Measurements from ENCODE around the gene MCF2L2. TPM values are rescaled to one million over a fixed set of nuclear protein-coding genes. Genes with fewer than 3 reads are reported as not detected.
A peak's percentile ranks its signal among the peaks of the same experiment; 100 is the strongest.

The MCF2L2 gene
- total and polyA plus RNA-seq, 9 of the 15 experiments (the other 6 are each of a cell fraction or from before 2014, with no cell fraction given), result 0.56 to 4.2 (median 3.0) TPM

- no peak for TF ChIP-seq REST (IDR thresholded peaks at IDR 0.05; ENCODE audit: borderline replicate concordance)
- TF ChIP-seq REST (CRISPR knock-in tag; IDR thresholded peaks at IDR 0.05; ENCODE audit: low read depth), result no peak
- no peak for TF ChIP-seq ATF1 (CRISPR knock-in tag; IDR thresholded peaks at IDR 0.05)
- peak; percentile 64 for TF ChIP-seq ATF1 (tag; IDR thresholded peaks at IDR 0.05)
- peak; percentile 39; the same call in 1 of the 2 replicates for TF ChIP-seq PHF21A (IDR thresholded peaks at IDR 0.05; ENCODE audit: borderline replicate concordance, low read depth)
- TF ChIP-seq BHLHE40 (IDR thresholded peaks at IDR 0.05; ENCODE audit: low read length), result no peak
- TF ChIP-seq CEBPG (CRISPR knock-in tag; IDR thresholded peaks at IDR 0.05), result peak; percentile 88
- TF ChIP-seq CEBPG (tag; conservative IDR thresholded peaks at IDR 0.05 in 1 of 2, IDR thresholded peaks at IDR 0.05 in 1 of 2), result peak; percentile 99
- no peak for TF ChIP-seq SRSF1 (IDR thresholded peaks at IDR 0.05; ENCODE audit: low read depth, low read length)
- no peak for TF ChIP-seq TCF15 (CRISPR knock-in tag; IDR thresholded peaks at IDR 0.05)
- no peak for TF ChIP-seq MAZ (CRISPR knock-in tag; conservative IDR thresholded peaks at IDR 0.05 in 1 of 2, IDR thresholded peaks at IDR 0.05 in 1 of 2)
- TF ChIP-seq, protein P1, sequence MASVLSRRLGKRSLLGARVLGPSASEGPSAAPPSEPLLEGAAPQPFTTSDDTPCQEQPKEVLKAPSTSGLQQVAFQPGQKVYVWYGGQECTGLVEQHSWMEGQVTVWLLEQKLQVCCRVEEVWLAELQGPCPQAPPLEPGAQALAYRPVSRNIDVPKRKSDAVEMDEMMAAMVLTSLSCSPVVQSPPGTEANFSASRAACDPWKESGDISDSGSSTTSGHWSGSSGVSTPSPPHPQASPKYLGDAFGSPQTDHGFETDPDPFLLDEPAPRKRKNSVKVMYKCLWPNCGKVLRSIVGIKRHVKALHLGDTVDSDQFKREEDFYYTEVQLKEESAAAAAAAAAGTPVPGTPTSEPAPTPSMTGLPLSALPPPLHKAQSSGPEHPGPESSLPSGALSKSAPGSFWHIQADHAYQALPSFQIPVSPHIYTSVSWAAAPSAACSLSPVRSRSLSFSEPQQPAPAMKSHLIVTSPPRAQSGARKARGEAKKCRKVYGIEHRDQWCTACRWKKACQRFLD (CRISPR knock-in tag; IDR thresholded peaks at IDR 0.05), result peak; percentile 96
- TF ChIP-seq EP400 (IDR thresholded peaks at IDR 0.05), result peak; percentile 67
- peak; percentile 23; the same call in 1 of the 2 replicates for TF ChIP-seq NFE2L1 (tag; IDR thresholded peaks at IDR 0.05; ENCODE audit: borderline replicate concordance, low read depth)
- no peak for TF ChIP-seq MYNN (IDR thresholded peaks at IDR 0.05)
- no peak for TF ChIP-seq MYNN (CRISPR knock-in tag; IDR thresholded peaks at IDR 0.05)
Measured at GRCh38 chr3:183287301-183287971, 141.0 kb downstream of the MCF2L2 start (continued).
